ENCODE data around the gene KCNG2.

- TF ChIP-seq CTCF (tag by site-specific recombination; IDR thresholded peaks at IDR 0.05), result no peak
- no peak for TF ChIP-seq HOXA7 (CRISPR knock-in tag; IDR thresholded peaks at IDR 0.05; ENCODE audit: borderline replicate concordance)
- no peak for TF ChIP-seq YY1 (tag by site-specific recombination; IDR thresholded peaks at IDR 0.05)
- TF ChIP-seq REST (tag by site-specific recombination; IDR thresholded peaks at IDR 0.05), result no peak
- no peak for TF ChIP-seq ZNF785 (tag by site-specific recombination; IDR thresholded peaks at IDR 0.05)
- TF ChIP-seq RBAK (tag by site-specific recombination; IDR thresholded peaks at IDR 0.05), result no peak
- no peak for TF ChIP-seq ZNF518A (tag by site-specific recombination; conservative IDR thresholded peaks at IDR 0.05; ENCODE audit: low read depth)
- no peak for TF ChIP-seq ZBTB20 (tag by site-specific recombination; IDR thresholded peaks at IDR 0.05)
- TF ChIP-seq ZSCAN5A (tag by site-specific recombination; IDR thresholded peaks at IDR 0.05), result no peak
- TF ChIP-seq ZNF510 (tag by site-specific recombination; IDR thresholded peaks at IDR 0.05; ENCODE audit: insufficient replicate concordance), result no peak
- no peak for TF ChIP-seq ZSCAN18 (tag by site-specific recombination; IDR thresholded peaks at IDR 0.05)
- no peak for TF ChIP-seq EGR2 (tag by site-specific recombination; IDR thresholded peaks at IDR 0.05; ENCODE audit: low read depth)
Measured at GRCh38 chr18:79765491-79766245, 32.1 kb upstream of the KCNG2 start.
